Spleen (tissue), 3 donors: ENCODE results near the gene TMBIM1.

Experiments used
- POLR2A ChIP-seq, 3 donors: fragments of 450-650 bp; IDR thresholded peaks; one replicate each; pipeline ENCODE4 v1.5.1; 2017; ENCODE audit warnings: antibody characterized with exemption in 3 of 3, mild to moderate bottlenecking in 1 of 3
- POLR2AphosphoS5 ChIP-seq, 3 donors: sonication (generic); formaldehyde crosslinking; IDR thresholded peaks; one replicate each; pipeline ENCODE4 v1.5.1; 2017; ENCODE audit warnings: antibody characterized with exemption in 3 of 3

GRCh38 chr2:218331745-218332144 is 39.4 kb upstream of the TMBIM1 start:
- TF ChIP-seq POLR2A (IDR thresholded peaks at IDR 0.05) (no peak), POLR2AphosphoS5 (IDR thresholded peaks at IDR 0.05) (peak in 1 of 3 donors; percentile 18)
